ENCODE data around the gene TMEM151A.
A peak's percentile ranks its signal among the peaks of the same experiment; 100 is the strongest.
"Not testable (repeated sequence)": the region's sequence is repeated elsewhere in the genome, so short reads cannot be mapped to it uniquely, and the experiment has no call there.

Gene TMEM151A

DNA sequence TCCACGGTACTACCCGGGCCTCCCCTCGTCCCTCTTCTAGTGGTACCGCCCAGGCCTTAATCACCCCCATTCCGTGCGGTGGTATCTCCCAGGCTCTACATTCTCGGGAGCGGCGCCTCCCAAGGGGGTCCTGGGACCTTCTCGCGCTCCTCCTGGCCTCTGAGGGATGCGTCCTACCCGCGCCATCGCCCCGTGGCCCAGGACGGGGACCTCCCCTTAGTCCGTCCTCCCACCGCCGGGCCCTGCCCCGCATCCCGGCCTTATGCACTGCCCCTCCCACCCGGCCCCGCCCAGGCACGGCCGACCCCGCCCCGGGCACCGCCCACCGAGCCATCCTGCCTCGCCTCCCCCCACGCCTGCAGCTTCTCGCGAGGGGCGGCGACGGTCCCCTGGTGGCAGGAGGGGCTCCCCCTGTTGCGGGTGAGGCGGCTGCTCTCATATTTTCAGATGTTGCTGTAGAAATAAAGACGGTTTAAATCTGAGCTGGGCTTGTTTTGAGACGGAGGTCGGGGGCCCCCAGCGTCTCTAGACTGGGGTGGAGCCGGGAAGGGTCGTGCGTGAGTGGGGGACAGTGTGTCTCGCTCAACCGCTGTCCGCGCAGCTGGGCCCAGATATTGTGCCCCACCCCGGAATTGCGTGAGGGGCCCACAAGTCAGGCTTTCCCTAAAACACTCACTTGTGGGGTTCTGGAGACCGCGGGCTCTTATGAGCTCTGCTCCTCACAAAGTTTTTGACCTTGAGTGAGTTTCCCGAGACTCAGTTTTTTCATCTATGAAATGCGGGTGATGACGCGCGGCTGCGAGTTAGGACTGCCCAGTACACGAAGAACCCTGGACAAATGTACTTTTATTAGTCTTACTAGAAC, 24.1 kb upstream of the TMEM151A start:
- DNase-seq, result peak; percentile 90

DNA sequence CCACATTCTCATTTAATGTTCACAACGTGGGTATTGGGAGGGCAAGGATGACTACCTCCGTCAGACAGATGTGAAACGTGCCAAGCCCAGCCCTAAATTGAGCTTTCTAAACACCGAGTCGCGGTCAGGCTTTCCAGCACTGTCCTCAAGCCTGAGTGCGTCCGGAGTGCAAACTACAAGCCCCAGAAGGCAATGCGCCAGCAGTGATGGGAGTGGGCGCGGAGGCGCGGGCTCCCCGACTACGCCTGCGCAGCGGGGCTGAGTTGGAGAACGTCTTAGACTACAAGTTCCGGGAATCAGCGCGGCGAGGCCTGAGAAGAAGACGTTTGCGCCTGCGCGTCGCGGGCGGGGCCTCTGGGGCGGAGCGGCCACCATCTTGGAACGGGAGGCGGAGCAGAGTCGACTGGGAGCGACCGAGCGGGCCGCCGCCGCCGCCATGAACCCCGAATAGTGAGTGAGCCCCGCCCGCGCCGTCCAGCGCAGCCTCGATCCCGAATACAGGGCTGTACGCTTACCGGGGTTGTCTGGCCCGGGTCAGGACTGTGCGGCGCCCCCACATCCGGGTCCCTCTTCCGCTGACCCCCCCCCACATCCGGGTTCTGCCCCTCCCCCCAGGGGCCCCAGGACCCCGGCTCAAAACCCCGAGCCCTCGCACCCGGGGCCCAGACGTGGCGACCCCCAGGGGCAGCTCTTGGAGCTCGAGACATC, 23.3 kb upstream of the TMEM151A start, which contains the start of gene RAB1B:
RAB1B (plus strand) TSS at position 396 of the 708 bp plus-strand sequence; CDS start at position 437, 41 bp downstream.
- peak; percentile 100 for DNase-seq

DNA sequence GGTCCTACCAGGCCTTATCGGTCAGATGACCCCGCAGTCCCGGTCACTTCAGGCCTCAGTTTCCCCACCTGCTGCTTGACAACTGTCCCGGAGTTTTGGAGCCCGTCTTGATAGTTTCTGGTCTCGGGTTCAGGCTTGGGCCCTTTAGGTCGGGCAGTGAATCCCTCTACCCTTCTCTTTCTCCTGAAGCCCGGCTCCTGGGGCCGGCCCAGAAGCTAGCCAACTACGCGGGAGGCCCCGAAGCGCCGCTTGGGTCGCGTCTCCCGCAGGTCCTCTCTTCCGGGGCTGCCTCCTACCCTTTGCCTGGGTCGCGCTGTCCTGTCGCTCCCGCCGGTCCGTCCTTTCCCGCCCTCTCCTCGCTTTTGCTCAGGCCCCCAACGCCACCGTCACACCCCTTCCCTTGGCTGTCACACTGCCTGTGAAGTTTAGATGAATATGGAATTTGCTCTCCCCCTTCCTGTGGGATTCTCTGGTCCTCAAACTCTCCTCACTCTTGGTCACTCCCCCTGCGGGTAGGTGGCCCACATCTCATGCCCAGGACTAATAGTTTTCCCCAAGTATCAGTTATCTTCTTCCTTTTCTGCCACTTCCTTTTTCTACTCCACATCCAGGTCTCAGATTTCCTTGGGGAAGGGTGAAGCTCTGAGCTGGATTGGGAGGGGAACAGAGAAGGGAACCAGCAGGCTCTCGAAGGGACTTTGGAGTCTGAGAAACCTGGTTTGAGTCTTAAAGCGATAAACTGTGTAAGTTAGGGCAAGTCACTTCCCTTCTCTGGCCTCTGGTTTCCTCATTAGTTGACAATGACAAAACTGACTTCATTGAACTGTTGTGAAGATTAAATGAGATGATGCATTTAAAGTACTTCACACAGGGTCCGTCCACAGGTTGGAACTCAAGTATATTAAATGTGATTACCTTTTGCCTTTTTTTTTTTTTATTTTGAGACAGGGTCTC, 22.5 kb upstream of the TMEM151A start:
- DNase-seq, result peak; percentile 24

DNA sequence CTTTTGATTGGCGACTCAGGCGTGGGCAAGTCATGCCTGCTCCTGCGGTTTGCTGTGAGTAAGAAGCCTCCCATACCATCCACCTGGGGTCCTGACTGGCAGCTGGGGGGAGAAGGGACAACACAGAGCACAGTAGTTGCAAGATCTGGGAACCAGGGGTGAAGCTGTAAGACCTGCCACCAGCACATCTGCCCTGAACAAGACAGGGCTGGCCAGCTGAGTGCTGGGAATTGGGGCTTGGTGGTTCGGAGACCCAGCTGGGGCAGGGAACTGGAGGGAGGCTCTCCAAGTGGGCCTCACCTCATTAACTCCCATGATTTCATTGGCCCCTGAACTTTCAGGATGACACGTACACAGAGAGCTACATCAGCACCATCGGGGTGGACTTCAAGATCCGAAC, 19.9 kb upstream of the TMEM151A start:
- no peak for DNase-seq

DNA sequence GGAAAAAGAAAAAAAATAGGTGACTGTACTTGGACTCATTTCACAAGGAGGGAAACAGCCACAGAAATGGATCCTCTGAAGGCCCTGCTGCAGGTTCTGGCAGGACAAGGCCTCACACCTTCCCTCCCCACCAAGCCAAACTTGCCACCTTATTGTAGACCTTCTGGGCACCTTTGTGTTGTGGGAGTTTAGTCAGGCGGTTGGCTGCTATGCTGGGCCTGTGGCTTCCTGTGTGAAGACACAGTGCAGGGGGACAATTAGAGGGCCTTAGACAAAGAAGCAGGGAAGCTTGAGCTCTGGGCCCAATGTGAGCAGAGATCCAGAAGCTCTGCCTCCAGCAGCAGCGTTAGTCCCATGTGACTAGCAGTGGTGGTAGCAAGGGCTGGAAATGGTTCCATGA, 19.1 kb upstream of the TMEM151A start:
- DNase-seq, result peak; percentile 58

DNA sequence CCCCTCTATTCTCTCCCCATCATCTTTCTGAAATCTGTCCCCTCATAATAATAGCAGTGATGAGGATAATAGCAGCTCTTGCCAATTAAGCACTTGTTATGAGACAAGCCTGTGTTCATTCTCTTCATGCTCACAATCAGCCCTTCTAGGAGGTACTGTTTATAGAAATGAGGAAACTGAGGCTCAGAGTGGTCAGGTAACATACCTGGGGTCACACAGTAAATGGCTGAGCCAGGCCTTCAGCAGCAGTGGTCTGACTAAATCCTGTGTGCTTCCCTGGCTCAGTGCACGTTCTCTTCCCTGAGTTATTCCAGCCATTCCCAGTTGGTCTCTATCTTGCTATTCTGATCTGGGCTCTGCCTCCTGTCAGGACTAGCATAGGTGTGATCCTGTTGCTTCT, 17.5 kb upstream of the TMEM151A start:
- DNase-seq, result no peak

DNA sequence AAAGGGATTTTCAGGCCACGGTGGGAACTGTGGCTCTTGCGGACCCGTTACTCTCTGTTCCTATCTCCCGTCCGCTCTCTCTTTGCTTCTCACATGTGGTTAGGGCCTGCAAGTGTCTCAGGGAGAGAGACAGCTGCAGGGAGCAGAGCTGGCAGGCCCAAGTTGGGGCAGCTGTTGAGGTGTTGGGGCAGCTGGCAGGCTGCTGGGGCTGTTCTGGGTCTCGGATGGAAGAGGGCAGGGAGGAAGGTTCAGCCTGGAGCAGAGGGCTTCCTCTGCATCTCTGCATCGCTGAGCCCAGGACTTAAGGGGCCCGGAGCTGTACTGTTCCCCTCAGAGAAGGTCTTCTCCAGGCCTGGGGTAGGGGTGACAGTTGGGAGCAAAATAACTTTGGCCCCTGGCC, 16.3 kb upstream of the TMEM151A start:
- DNase-seq, result no peak

DNA sequence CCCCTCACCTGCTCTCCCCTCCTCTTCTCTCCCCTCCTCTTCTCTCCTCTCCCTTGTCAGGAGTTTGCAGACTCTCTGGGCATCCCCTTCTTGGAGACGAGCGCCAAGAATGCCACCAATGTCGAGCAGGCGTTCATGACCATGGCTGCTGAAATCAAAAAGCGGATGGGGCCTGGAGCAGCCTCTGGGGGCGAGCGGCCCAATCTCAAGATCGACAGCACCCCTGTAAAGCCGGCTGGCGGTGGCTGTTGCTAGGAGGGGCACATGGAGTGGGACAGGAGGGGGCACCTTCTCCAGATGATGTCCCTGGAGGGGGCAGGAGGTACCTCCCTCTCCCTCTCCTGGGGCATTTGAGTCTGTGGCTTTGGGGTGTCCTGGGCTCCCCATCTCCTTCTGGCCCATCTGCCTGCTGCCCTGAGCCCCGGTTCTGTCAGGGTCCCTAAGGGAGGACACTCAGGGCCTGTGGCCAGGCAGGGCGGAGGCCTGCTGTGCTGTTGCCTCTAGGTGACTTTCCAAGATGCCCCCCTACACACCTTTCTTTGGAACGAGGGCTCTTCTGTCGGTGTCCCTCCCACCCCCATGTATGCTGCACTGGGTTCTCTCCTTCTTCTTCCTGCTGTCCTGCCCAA, 15.6 kb upstream of the TMEM151A start:
- no peak for DNase-seq

DNA sequence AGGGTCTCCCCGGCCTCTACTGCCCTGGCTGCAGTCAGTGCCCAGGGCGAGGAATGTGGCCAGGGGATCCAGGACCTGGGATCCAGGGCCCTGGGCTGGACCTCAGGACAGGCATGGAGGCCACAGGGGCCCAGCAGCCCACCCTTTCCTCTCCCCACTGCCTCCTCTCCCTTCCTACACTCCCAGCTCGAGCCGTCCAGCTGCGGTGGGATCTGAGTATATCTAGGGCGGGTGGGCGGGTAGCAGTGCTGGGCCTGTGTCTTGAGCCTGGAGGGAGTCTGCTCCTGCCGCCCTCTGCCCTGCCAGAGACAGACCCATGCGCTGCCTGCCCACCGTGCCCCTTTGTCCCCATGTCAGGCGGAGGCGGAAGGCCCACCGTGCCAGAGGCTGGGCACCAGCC, 15.1 kb upstream of the TMEM151A start:
- not testable (repeated sequence) for DNase-seq

DNA sequence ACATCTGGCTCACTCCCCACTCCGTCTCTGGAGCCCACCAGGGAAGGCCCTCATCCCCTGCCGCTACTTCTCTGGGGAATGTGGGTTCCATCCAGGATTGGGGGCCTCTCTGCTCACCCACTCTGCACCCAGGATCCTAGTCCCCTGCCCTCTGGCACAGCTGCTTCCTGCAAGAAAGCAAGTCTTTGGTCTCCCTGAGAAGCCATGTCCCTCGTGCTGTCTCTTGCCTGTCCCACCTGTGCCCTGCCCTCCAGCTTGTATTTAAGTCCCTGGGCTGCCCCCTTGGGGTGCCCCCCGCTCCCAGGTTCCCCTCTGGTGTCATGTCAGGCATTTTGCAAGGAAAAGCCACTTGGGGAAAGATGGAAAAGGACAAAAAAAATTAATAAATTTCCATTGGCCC, 14.6 kb upstream of the TMEM151A start:
- not testable (repeated sequence) for DNase-seq

DNA sequence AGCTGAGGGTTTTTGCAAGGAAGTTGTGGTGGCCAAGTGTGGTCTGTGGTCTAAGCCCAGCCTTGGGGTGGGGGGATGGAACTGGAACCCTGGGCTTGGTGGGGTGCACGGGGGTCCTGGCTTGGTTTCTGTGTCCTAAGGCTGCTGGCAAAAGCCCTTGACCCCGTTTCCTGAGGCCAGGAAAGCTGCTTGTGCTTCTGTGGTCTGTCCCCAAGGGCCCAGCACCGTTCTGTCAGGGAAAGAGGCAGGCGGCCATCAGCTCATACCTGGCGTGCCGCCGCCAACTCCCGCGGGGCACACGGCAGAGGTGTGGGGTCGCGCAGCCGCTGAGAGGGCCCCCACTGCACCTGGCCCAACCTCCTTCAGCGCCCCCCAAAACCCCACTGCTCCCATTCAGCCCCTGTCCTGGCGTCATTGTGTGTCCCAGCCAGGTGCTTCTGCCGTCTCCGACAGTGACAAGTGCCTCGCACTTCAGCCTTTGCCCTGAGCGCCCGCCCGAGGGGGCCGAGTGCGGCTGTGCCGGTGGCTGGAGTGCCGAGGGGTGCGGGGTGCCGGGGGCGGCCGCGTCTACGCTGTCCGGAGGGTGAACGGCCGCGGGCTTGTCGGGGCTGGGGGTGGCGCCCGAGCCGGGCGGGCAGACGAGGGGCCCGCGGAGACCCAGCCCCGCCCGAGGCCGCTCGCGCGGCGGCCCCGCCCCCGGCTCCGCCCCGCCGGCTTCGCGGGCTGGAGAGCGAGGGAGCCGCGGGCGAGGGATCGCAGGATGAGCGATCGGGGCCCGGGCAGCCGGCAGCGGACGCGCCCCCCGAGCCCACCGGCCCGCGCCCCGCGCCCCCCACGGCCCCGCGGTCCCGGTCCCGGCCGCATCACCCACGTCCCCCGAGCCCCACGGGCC, 14.0 kb upstream of the TMEM151A start, which contains the start of gene CNIH2:
CNIH2 (plus strand) TSS at position 705 of the 892 bp plus-strand sequence. CDS start 282 bp downstream, outside the sequence.
- DNase-seq, result peak; percentile 56

DNA sequence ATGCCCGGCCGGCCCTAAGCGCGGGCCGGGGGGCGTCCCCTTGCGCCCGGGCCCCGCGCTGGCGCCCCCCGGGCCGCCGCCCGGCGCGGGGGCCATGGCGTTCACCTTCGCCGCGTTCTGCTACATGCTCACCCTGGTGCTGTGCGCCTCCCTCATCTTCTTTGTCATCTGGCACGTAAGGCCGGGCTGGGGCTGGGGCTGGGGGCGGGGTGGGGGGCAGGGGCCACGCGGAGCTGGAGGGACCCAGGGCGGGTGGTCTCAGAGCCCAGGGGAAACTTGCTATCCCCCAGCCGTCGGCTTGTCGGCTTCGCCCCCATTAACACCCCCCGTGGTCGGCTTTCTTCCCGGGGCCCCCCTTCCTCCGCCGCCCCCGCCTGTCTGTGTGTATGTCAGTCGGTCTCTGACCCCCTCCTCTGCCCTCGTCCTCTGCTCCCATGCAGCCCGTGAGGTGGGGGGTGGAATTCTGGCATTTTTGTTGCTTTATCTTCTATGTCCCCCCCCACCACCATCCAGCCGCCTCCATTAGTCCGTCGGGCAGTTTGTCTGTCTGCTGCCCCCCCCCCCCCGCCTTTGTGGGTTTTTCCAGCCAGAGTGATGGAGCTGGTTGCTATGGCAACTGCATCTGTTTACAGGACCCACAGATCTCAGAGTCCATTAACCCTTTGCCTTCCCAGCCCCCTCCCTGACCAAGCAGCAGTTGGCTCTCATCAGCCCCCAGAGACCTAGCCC, 13.2 kb upstream of the TMEM151A start:
- DNase-seq, result peak; percentile 65

DNA sequence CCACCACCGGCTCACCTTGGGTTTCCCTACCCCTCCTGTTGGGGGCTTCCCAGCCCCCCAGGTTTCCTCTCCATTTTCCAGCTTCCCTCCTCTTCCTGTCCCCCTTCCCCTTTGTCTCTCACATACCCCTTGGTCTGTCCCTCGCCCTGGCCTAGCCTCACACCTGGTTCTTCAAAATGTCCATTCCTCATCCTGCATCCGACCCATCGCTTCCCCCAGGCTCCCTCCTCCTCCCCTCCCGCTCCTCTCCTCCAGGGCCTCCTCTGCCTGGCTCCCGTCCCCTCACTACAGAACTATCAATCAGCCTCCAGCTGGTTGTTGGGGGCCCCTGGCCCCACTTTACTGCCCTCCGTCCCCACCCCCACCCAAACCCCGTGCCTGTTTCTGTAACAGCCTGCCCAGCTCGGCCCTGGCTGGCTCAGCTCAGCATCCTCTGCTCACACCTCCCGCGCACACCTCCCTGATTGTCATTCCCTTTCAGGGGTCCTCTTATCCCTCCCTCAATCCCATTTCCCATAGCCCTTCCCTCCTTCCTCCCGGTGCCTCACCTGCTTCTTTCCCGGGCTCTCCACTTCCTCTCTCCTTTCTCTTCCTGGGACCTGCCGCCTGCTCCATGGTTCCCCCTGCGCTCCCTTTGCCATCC, 12.5 kb upstream of the TMEM151A start:
- DNase-seq, result no peak

DNA sequence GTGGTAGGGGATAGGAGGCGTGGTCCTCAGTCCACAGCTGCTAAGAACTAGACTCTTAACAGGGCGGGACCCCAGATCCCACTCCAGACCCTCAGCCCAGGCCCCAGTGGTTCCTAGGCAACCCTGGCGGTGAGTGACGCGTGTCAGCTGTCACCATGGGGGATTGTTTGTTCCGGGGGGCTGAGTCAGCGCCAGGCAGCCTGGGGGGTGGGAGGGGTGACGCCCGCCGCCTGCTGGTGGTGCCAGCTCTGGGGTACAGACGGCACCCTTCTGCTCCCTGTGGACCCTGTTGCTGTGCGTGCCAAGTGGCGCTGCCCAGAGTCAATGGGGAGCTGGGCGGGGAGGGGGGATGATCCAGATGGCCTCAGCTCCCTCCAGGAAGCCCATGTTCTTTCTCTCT, 11.3 kb upstream of the TMEM151A start:
- no peak for DNase-seq

DNA sequence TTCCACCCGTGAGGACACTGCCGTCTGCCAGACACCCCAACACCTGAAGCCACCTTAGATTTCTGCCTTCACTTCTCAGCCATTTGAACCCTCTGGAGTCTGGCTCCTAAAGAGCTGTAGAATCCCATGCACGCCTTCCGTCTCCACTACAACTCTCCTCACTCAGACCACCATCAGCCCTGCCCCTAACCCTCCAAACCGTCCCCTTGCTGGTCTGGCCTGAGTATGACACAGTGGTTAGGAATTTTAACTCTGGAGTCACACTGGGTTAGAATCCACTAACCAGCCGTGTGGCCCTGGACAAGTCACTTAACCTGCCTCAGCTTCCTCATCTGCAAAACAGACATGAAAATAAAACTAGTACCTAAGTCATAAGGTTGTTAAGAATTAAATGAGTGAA, 10.7 kb upstream of the TMEM151A start:
- DNase-seq, result no peak

DNA sequence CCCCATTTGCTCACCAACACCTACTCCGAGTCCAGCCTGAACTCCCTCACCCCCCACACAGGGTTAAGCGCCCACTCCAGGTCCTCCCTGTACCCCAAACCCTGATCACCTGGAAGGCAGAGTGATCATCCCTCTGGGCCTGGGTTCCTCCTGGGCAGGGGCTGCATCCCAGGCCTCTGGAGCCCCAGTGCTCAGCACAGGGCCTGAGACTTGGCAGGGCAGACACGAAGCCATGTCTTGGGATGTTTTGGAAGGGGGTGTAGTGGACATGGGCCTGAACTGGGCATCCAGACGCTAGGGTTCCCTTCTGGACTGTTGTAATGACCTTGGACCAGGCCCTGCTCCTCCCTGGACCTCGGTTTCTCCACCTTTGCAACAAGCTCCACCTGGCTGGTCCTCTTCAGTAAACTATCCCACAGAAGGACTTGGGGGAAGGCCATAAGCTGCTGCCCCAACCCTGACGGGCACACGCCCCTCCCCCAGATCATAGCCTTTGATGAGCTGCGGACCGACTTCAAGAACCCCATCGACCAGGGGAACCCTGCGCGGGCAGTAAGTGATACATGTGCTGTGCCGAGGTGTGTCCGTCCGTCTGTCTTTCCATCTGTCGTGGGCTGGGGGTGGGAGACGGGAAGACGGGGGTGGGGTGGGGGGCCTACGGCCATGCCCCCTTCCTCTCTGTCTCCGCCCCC, 9.8 kb upstream of the TMEM151A start:
- no peak for DNase-seq

DNA sequence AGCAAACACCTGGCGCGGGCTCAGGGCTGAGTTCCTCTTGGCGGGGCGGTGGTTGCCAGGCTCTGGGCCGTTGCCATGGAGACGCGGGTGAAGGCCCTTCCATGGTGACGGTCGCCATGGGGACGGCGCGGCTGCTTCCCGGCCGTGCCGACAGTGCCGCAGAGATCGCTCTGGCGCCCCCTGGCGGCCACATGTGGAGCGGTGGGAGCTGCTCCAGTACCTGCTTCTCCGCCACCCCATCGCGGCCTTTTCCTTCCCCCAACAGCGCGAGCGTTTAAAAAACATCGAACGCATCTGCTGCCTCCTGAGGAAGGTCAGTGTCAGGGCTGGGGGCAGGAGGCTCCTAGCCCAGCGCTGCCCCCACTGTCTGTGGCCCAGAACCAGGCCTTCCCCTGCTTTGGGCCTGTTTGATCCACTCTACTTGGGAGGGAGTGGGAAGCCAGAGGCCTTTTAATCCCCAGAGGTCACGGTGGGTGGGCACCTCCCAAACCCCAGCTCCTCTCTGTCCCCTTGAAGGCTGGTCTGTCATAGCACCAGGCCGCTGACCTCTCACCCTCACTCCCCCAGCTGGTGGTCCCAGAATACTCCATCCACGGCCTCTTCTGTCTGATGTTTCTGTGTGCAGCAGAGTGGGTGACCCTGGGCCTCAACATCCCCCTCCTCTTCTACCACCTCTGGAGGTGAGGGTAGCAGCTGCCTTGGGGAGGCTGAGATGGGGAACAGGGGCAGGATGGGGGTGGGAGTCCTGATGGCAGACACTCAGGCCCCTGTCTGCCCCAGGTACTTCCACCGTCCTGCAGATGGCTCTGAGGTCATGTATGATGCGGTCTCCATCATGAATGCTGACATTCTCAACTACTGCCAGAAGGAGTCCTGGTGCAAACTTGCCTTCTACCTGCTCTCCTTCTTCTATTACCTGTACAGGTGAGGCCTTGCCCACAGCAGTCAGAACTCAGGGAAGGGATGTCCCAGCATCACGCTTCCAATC, 8.9 kb upstream of the TMEM151A start:
- peak; percentile 99 for DNase-seq

Data from CD4-positive, alpha-beta T cell treated with Interleukin-21 for 1 hour (primary cell).